ENCODE measurements around the gene EIF4G3. TPM values are rescaled to one million over a fixed set of nuclear protein-coding genes. Genes with fewer than 3 reads are reported as not detected.

The EIF4G3 gene
- total and polyA plus RNA-seq, 3 experiments from 2014 or later, result 13.0 to 51.3 (median 46.8) TPM

DNA sequence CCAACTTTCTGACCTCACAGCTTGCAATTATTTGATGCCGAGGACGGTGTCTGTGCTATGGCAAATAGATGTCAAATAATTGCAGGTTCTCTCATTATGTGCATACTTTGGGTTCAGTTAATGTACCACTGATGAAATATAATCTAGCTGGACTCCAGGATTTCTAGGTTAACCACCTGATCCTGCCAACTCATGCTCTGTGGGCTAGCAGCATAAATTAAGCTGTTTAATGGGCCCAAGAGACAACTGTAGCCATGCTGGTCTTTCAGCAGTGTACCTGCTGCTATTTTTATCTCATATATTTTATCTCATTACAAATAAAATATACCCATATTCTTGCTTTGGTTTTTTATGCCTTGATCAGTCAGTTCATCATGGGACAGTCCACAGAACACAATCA is 346.3 kb downstream of the EIF4G3 start:
- Histone ChIP-seq H3K36me3 (ENCODE audit: insufficient read depth, low read length) (no peaks in the 10 kb centered on the region), H3K27ac (ENCODE audit: low read depth, low read length) (no peak overlapping the region), H3K27me3 (ENCODE audit: insufficient read depth, low read length, poor library complexity, severe bottlenecking) (no peaks in the 10 kb centered on the region), H3K4me3 (ENCODE audit: low read length) (no peak overlapping the region), H3K4me1 (ENCODE audit: insufficient read depth, low read length) (no peaks in the 10 kb centered on the region), H3K9me3 (ENCODE audit: low read length) (no peaks in the 10 kb centered on the region)
- Mint-ChIP-seq H3K27ac (no peak overlapping the region), H3K4me3 (no peak overlapping the region), H3K4me1 (no peaks in the 10 kb centered on the region), H3K36me3 (peaks cover 0 to 34% (median 13%) of the 10 kb centered on the region in 3 donors), H3K27me3 (no peaks in the 10 kb centered on the region), H3K9me3 (no peaks in the 10 kb centered on the region)
- POLR2A ChIA-PET, result no interaction called here
- DNase-seq, result no peak
- CTCF ChIA-PET, result no interaction called here

DNA sequence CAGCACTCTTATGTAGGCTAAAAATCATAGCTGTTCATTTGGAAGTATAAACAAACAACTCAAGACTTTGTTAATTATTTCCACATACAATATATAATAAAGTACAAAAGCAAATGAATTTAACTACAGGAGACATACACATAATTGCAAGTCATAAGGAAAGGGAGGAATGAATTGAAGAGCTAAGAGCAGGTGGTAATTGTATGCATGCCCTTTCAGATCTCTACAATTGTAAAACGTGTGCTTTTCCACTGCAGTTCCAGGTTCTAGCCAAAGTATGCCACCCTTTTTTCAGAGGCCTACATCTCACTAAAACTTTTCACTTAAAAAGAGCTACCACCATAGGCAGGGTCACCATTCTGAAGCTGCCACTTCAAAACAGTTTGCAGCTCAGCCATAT is 346.8 kb downstream of the EIF4G3 start:
- CTCF ChIA-PET, result no interaction called here
- POLR2A ChIA-PET, result no interaction called here

DNA sequence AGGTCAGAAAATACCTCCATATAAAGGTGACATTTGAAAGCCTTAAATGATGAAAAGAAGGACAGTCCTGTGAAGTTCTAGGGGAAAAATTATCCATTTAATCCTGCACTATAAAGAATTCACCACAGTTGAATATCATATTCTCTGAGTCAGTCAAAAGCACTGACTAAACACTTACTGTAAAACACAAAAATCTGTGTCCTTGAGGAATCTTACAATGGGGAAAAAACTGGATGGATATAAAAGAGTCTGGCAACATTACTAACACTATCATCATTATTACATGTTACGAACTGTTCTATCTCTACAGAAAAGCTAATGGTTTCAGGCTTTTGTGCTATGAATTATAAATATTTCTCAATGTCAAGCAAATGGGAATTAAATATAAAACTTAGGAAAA is 347.2 kb downstream of the EIF4G3 start:
- peaks cover 0 to 34% (median 10%) of the 10 kb centered on the region in 3 donors for H3K36me3 Mint-ChIP-seq
- H3K4me3 ChIP-seq (ENCODE audit: low read length), result no peak overlapping the region
- H3K4me1 ChIP-seq (ENCODE audit: insufficient read depth, low read length), result no peaks in the 10 kb centered on the region
- H3K36me3 ChIP-seq (ENCODE audit: insufficient read depth, low read length), result no peaks in the 10 kb centered on the region
- POLR2A ChIA-PET, result no interaction called here
- H3K27me3 ChIP-seq (ENCODE audit: insufficient read depth, low read length, poor library complexity, severe bottlenecking), result no peaks in the 10 kb centered on the region
- H3K9me3 Mint-ChIP-seq, result no peaks in the 10 kb centered on the region
- no peaks in the 10 kb centered on the region for H3K9me3 ChIP-seq (ENCODE audit: low read length)
- H3K27ac ChIP-seq (ENCODE audit: low read depth, low read length), result no peak overlapping the region
- no peak overlapping the region for H3K27ac Mint-ChIP-seq
- H3K4me3 Mint-ChIP-seq, result no peak overlapping the region
- H3K4me1 Mint-ChIP-seq, result no peaks in the 10 kb centered on the region
- no peak for DNase-seq
- CTCF ChIA-PET, result no interaction called here
- no peaks in the 10 kb centered on the region for H3K27me3 Mint-ChIP-seq

More for the DNA sequence above, 346.8 kb downstream of the EIF4G3 start:
- Mint-ChIP-seq H3K4me1 (no peaks in the 10 kb centered on the region), H3K36me3 (peaks cover 0 to 34% (median 13%) of the 10 kb centered on the region in 3 donors), H3K9me3 (no peaks in the 10 kb centered on the region), H3K27ac (no peak overlapping the region), H3K27me3 (no peaks in the 10 kb centered on the region), H3K4me3 (no peak overlapping the region)
- Histone ChIP-seq H3K27ac (ENCODE audit: low read depth, low read length) (no peak overlapping the region), H3K36me3 (ENCODE audit: insufficient read depth, low read length) (no peaks in the 10 kb centered on the region), H3K9me3 (ENCODE audit: low read length) (no peaks in the 10 kb centered on the region), H3K4me3 (ENCODE audit: low read length) (no peak overlapping the region), H3K27me3 (ENCODE audit: insufficient read depth, low read length, poor library complexity, severe bottlenecking) (no peaks in the 10 kb centered on the region), H3K4me1 (ENCODE audit: insufficient read depth, low read length) (no peaks in the 10 kb centered on the region)
- DNase-seq, result no peak

DNA sequence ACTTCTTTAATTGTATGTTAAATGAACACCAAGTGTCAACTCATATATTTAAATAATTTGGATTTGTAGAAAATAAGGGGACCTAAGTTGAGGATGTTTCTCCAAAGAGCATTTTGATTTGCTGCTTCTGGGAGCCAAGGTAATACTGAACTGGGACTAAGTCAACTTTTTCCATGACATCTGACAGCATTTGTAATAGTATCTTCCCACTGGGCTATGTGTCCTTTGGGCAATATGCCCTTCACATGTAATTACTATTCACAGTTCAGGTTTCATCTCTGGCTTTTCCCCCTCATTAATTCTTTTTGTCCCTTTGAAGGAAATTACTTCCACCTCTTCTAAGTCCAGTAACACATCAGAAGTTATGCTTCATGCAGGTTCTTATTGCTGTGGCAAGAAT is 352.9 kb downstream of the EIF4G3 start:
- POLR2A ChIA-PET, result no interaction called here
- Histone ChIP-seq H3K9me3 (ENCODE audit: low read length) (no peaks in the 10 kb centered on the region), H3K27me3 (ENCODE audit: insufficient read depth, low read length, poor library complexity, severe bottlenecking) (no peaks in the 10 kb centered on the region), H3K4me3 (ENCODE audit: low read length) (no peak overlapping the region), H3K27ac (ENCODE audit: low read depth, low read length) (no peak overlapping the region), H3K36me3 (ENCODE audit: insufficient read depth, low read length) (no peaks in the 10 kb centered on the region), H3K4me1 (ENCODE audit: insufficient read depth, low read length) (no peaks in the 10 kb centered on the region)
- no peak for DNase-seq
- no peaks in the 10 kb centered on the region for H3K9me3 Mint-ChIP-seq
- CTCF ChIA-PET, result no interaction called here
- no peak overlapping the region for H3K4me3 Mint-ChIP-seq
- peaks cover 0 to 42% (median 13%) of the 10 kb centered on the region in 3 donors for H3K36me3 Mint-ChIP-seq
- H3K27me3 Mint-ChIP-seq, result no peaks in the 10 kb centered on the region
- no peak overlapping the region for H3K27ac Mint-ChIP-seq
- no peaks in the 10 kb centered on the region for H3K4me1 Mint-ChIP-seq

DNA sequence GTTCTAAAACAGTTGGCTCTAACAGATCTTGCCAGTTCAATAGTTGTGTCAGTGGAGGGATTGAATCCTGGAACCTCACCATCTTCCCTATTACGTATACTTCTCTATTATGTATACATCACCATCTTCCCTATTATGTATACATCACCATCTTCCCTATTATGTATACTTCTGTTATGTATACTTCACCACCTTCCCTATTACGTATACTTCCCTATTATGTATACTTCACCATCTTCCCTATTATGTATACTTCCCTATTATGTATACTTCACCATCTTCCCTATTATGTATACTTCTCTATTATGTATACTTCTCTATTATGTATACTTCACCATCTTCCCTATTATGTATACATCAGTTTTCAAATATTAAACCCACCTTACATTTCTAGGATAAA is 355.2 kb downstream of the EIF4G3 start:
- no peaks in the 10 kb centered on the region for H3K9me3 Mint-ChIP-seq
- H3K27ac ChIP-seq (ENCODE audit: low read depth, low read length), result no peak overlapping the region
- H3K27ac Mint-ChIP-seq, result no peak overlapping the region
- no peaks in the 10 kb centered on the region for H3K36me3 ChIP-seq (ENCODE audit: insufficient read depth, low read length)
- no peak overlapping the region for H3K4me3 ChIP-seq (ENCODE audit: low read length)
- no peaks in the 10 kb centered on the region for H3K9me3 ChIP-seq (ENCODE audit: low read length)
- H3K4me1 Mint-ChIP-seq, result no peaks in the 10 kb centered on the region
- H3K4me1 ChIP-seq (ENCODE audit: insufficient read depth, low read length), result no peaks in the 10 kb centered on the region
- H3K27me3 ChIP-seq (ENCODE audit: insufficient read depth, low read length, poor library complexity, severe bottlenecking), result no peaks in the 10 kb centered on the region
- no peaks in the 10 kb centered on the region for H3K27me3 Mint-ChIP-seq
- peaks cover 0 to 34% (median 8%) of the 10 kb centered on the region in 3 donors for H3K36me3 Mint-ChIP-seq
- CTCF ChIA-PET, result no interaction called here
- no peak for DNase-seq
- POLR2A ChIA-PET, result interaction anchor here (0.6 kb wide), 1 partner anchor 35 kb away, joined by 3 read pairs; no protein-coding TSS in a partner anchor
- no peak overlapping the region for H3K4me3 Mint-ChIP-seq

DNA sequence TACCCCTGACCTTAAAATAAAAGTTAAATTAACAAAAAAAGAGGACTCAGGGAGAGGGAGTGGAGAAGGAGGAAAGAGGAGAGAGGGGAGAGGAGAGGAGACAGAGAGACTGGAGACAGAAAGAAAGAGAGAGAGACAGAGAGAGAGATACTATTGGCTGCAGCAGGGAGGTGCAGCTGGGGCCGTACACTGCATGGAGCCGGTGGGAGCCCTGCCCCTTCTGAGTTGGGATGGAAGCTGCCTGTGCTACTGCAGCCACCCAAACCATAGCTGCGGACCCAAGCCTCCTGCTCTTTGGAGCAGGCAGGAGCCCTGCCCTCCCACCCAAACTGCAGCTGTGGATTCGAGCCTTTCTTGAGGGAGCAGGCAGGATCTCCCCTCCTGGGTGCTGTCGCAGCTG is 356.9 kb downstream of the EIF4G3 start:
- no peaks in the 10 kb centered on the region for H3K27me3 Mint-ChIP-seq
- ChIA-PET CTCF (no interaction called here), POLR2A (no interaction called here)
- Histone ChIP-seq H3K4me1 (ENCODE audit: insufficient read depth, low read length) (no peaks in the 10 kb centered on the region), H3K27ac (ENCODE audit: low read depth, low read length) (no peak overlapping the region), H3K36me3 (ENCODE audit: insufficient read depth, low read length) (no peaks in the 10 kb centered on the region), H3K9me3 (ENCODE audit: low read length) (no peaks in the 10 kb centered on the region), H3K4me3 (ENCODE audit: low read length) (no peak overlapping the region), H3K27me3 (ENCODE audit: insufficient read depth, low read length, poor library complexity, severe bottlenecking) (no peaks in the 10 kb centered on the region)
- H3K9me3 Mint-ChIP-seq, result no peaks in the 10 kb centered on the region
- H3K4me3 Mint-ChIP-seq, result no peak overlapping the region
- H3K27ac Mint-ChIP-seq, result peak overlapping the region in 1 of 8 donors; percentile 47
- no peaks in the 10 kb centered on the region for H3K4me1 Mint-ChIP-seq
- no peak for DNase-seq
- peaks cover 0 to 28% (median 8%) of the 10 kb centered on the region in 3 donors for H3K36me3 Mint-ChIP-seq

DNA sequence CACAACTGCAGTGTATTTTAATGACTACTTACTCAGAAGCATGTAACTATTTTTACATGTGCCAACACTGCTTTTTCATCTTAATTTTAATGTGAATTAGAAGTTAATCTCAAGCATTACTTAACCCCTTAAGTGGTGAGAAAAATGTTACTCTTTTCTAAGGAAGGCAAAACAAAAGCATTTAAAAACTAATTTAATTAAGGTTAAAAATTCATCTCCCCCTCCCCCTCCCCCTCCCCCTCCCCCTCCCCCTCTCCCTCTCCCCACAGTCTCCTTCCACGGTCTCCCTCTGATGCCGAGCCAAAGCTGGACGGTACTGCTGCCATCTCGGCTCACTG is 362.2 kb downstream of the EIF4G3 start:
- Mint-ChIP-seq H3K9me3 (no peaks in the 10 kb centered on the region), H3K27ac (no peak overlapping the region), H3K36me3 (peaks cover 0 to 24% (median 0%) of the 10 kb centered on the region in 3 donors), H3K27me3 (peaks cover 0 to 2% of the 10 kb centered on the region in 2 donors), H3K4me1 (no peaks in the 10 kb centered on the region), H3K4me3 (no peak overlapping the region)
- CTCF ChIA-PET, result no interaction called here
- Histone ChIP-seq H3K36me3 (ENCODE audit: insufficient read depth, low read length) (peaks cover 4% of the 10 kb centered on the region), H3K27ac (ENCODE audit: low read depth, low read length) (no peak overlapping the region), H3K9me3 (ENCODE audit: low read length) (no peaks in the 10 kb centered on the region), H3K4me1 (ENCODE audit: insufficient read depth, low read length) (no peaks in the 10 kb centered on the region), H3K27me3 (ENCODE audit: insufficient read depth, low read length, poor library complexity, severe bottlenecking) (no peaks in the 10 kb centered on the region), H3K4me3 (ENCODE audit: low read length) (no peak overlapping the region)
- POLR2A ChIA-PET, result no interaction called here
- DNase-seq, result no peak

DNA sequence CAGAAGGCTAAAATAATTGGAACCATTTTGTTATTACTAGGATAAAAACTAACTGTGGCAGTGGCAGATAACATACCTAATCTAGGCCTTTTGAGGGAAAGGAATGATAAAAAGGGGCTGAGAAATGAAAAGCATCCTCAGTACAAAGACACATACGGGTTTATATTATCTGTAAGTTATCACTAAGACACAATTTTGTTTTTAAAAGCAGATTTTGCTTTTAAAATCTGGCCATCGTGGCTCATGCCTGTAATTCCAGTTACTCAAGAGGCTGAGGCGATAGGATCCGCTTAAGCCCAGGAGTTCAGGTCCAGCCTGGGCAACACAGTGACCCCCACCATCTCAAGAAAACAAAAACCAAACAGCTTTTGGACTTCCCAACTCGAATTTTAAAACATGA is 364.8 kb downstream of the EIF4G3 start:
- H3K4me3 Mint-ChIP-seq, result no peak overlapping the region
- no peak for DNase-seq
- Histone ChIP-seq H3K36me3 (ENCODE audit: insufficient read depth, low read length) (peaks cover 4% of the 10 kb centered on the region), H3K9me3 (ENCODE audit: low read length) (no peaks in the 10 kb centered on the region), H3K27ac (ENCODE audit: low read depth, low read length) (no peak overlapping the region), H3K4me3 (ENCODE audit: low read length) (no peak overlapping the region), H3K4me1 (ENCODE audit: insufficient read depth, low read length) (no peaks in the 10 kb centered on the region), H3K27me3 (ENCODE audit: insufficient read depth, low read length, poor library complexity, severe bottlenecking) (no peaks in the 10 kb centered on the region)
- POLR2A ChIA-PET, result no interaction called here
- H3K9me3 Mint-ChIP-seq, result no peaks in the 10 kb centered on the region
- peaks cover 0 to 2% of the 10 kb centered on the region in 2 donors for H3K27me3 Mint-ChIP-seq
- H3K27ac Mint-ChIP-seq, result no peak overlapping the region
- H3K4me1 Mint-ChIP-seq, result no peaks in the 10 kb centered on the region
- peaks cover 5 to 22% (median 5%) of the 10 kb centered on the region in 3 donors for H3K36me3 Mint-ChIP-seq
- CTCF ChIA-PET, result no interaction called here

DNA sequence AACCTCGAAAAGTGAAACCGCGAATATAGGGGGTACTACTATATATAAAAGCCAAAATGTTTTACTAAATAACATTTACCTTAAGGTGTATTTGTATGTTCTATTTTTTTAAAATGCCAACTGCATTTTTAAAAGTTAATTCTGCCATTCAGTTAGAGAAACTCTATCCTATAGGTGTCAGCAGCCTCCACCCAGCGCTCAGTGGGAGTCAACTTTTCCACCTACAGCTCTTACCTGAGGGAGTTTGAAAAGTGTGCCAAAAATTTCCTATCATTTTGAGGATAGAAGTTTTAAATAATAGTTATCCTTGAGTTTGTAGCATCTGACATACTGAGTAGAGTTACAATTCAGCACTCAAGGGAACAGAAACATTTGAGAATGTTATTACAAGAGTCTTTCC is 383.5 kb downstream of the EIF4G3 start:
- DNase-seq, result no peak
- peaks cover under 1 to 2% (median 1%) of the 10 kb centered on the region in 3 donors for H3K4me1 Mint-ChIP-seq

More for the DNA sequence above, 383.5 kb downstream of the EIF4G3 start:
- no peaks in the 10 kb centered on the region for H3K36me3 Mint-ChIP-seq
- no peaks in the 10 kb centered on the region for H3K9me3 ChIP-seq (ENCODE audit: low read length)
- no peak overlapping the region for H3K27ac Mint-ChIP-seq
- H3K27me3 Mint-ChIP-seq, result no peaks in the 10 kb centered on the region
- H3K36me3 ChIP-seq (ENCODE audit: insufficient read depth, low read length), result no peaks in the 10 kb centered on the region
- H3K27me3 ChIP-seq (ENCODE audit: insufficient read depth, low read length, poor library complexity, severe bottlenecking), result no peaks in the 10 kb centered on the region
- CTCF ChIA-PET, result no interaction called here
- POLR2A ChIA-PET, result no interaction called here
- no peak overlapping the region for H3K4me3 ChIP-seq (ENCODE audit: low read length)
- no peaks in the 10 kb centered on the region for H3K4me1 ChIP-seq (ENCODE audit: insufficient read depth, low read length)
- no peaks in the 10 kb centered on the region for H3K9me3 Mint-ChIP-seq
- no peak overlapping the region for H3K4me3 Mint-ChIP-seq
- H3K27ac ChIP-seq (ENCODE audit: low read depth, low read length), result no peak overlapping the region
